ENCODE results near the gene ITGA8. TPM values are rescaled to one million over a fixed set of nuclear protein-coding genes. Genes with fewer than 3 reads are reported as not detected.
"Not testable (repeated sequence)": the region's sequence is repeated elsewhere in the genome, so short reads cannot be mapped to it uniquely, and the experiment has no call there.

ITGA8 gene
- total RNA-seq, 2 donors from 2014 or later: 2.1 to 3.5 TPM

- no peaks in the 10 kb centered on the region for H3K9me3 ChIP-seq
- H3K36me3 ChIP-seq: no peaks in the 10 kb centered on the region
- no peaks in the 10 kb centered on the region for H3K4me1 ChIP-seq
- intact Hi-C loops (cut with DNase I): no loop called here
- no peak for TF ChIP-seq CTCF (IDR thresholded peaks at IDR 0.05)
- no peak for DNase-seq
- no peak overlapping the region for H3K27ac ChIP-seq
- H3K27me3 ChIP-seq: no peaks in the 10 kb centered on the region
- no peak overlapping the region for H3K4me3 ChIP-seq
- no peak overlapping the region for H3K9ac ChIP-seq (ENCODE audit: low read depth in 2 of 2, low read length in 2 of 2)
Observed at GRCh38 chr10:15483215-15484075, 236.3 kb downstream of the ITGA8 start.

- no peaks in the 10 kb centered on the region for H3K9me3 ChIP-seq
- no peak overlapping the region for H3K9ac ChIP-seq (ENCODE audit: low read depth in 2 of 2, low read length in 2 of 2)
- H3K4me3 ChIP-seq: no peak overlapping the region
- no peaks in the 10 kb centered on the region for H3K4me1 ChIP-seq
- no peak overlapping the region for H3K27ac ChIP-seq
- intact Hi-C loops (cut with DNase I): no loop called here
- no peaks in the 10 kb centered on the region for H3K27me3 ChIP-seq
- TF ChIP-seq CTCF (IDR thresholded peaks at IDR 0.05): no peak
- H3K36me3 ChIP-seq: no peaks in the 10 kb centered on the region
- DNase-seq: no peak
Observed at GRCh38 chr10:15482156-15482555, 237.6 kb downstream of the ITGA8 start.

- no peak overlapping the region for H3K9ac ChIP-seq (ENCODE audit: low read depth in 2 of 2, low read length in 2 of 2)
- no peaks in the 10 kb centered on the region for H3K9me3 ChIP-seq
- H3K27ac ChIP-seq: no peak overlapping the region
- intact Hi-C loops (cut with DNase I): no loop called here
- H3K4me3 ChIP-seq: no peak overlapping the region
- no peaks in the 10 kb centered on the region for H3K4me1 ChIP-seq
- no peaks in the 10 kb centered on the region for H3K36me3 ChIP-seq
- H3K27me3 ChIP-seq: no peaks in the 10 kb centered on the region
- TF ChIP-seq CTCF (IDR thresholded peaks at IDR 0.05): no peak
- no peak for DNase-seq
Observed at GRCh38 chr10:15478950-15479349, 240.8 kb downstream of the ITGA8 start.

- H3K9ac ChIP-seq (ENCODE audit: low read depth in 2 of 2, low read length in 2 of 2): no peak overlapping the region
- TF ChIP-seq CTCF (IDR thresholded peaks at IDR 0.05): no peak
- no peaks in the 10 kb centered on the region for H3K4me1 ChIP-seq
- no peaks in the 10 kb centered on the region for H3K36me3 ChIP-seq
- no peak overlapping the region for H3K27ac ChIP-seq
- no peaks in the 10 kb centered on the region for H3K9me3 ChIP-seq
- H3K4me3 ChIP-seq: no peak overlapping the region
- H3K27me3 ChIP-seq: no peaks in the 10 kb centered on the region
- DNase-seq: peak; percentile 45
- intact Hi-C loops (cut with DNase I): no loop called here
Observed at GRCh38 chr10:15478429-15478828, 241.3 kb downstream of the ITGA8 start.

- H3K9ac ChIP-seq (ENCODE audit: low read depth in 2 of 2, low read length in 2 of 2): no peak overlapping the region
- peak; percentile 50 for DNase-seq
- no peak for TF ChIP-seq CTCF (IDR thresholded peaks at IDR 0.05)
- H3K9me3 ChIP-seq: no peaks in the 10 kb centered on the region
- H3K4me1 ChIP-seq: no peaks in the 10 kb centered on the region
- no peaks in the 10 kb centered on the region for H3K27me3 ChIP-seq
- no peak overlapping the region for H3K27ac ChIP-seq
- no peak overlapping the region for H3K4me3 ChIP-seq
- no peaks in the 10 kb centered on the region for H3K36me3 ChIP-seq
- intact Hi-C loops (cut with DNase I): no loop called here
Observed at GRCh38 chr10:15476337-15476736, 243.4 kb downstream of the ITGA8 start.

- H3K9me3 ChIP-seq; H3K27me3 ChIP-seq; H3K4me1 ChIP-seq; H3K9ac ChIP-seq (ENCODE audit: low read depth in 2 of 2, low read length in 2 of 2); intact Hi-C loops (cut with DNase I); H3K27ac ChIP-seq; DNase-seq; H3K4me3 ChIP-seq; H3K36me3 ChIP-seq: not testable (repeated sequence)
Observed at GRCh38 chr10:15475439-15475838, 244.3 kb downstream of the ITGA8 start.
